Activated T-cell treated with anti-CD3 and anti-CD28 coated beads for 4 hours (primary cell): Measurements from ENCODE around the gene KRT38.
A peak's percentile ranks its signal among the peaks of the same experiment; 100 is the strongest.
"Not testable (repeated sequence)": the region's sequence is repeated elsewhere in the genome, so short reads cannot be mapped to it uniquely, and the experiment has no call there.

Experiments
- DNase-seq: peaks from one replicate; pipeline ENCODE4 v3.0.0-alpha.2; 2020

The KRT38 gene

GRCh38 chr17:41420134-41420533 is 20.6 kb downstream of the KRT38 start:
- DNase-seq = no peak

DNA sequence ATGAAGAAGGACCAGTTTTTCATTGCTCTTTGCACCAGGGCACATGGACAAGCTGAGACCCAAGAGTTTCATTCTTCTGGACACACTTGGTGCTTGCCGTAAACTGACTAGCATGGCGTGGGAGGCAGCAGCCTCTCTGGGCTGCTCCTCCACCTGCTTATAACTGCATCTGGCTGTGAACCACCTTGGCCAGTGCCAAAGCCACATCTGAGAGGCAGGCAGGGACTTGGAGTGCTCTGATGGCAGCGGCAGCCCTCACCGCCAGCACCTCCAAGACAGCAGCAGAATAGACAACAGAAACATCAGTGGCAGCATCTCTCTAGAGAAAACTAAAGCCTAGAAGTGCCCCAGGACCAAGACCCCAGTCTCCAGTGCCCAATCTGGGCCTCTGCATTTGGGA is 21.1 kb downstream of the KRT38 start:
- DNase-seq = no peak

DNA sequence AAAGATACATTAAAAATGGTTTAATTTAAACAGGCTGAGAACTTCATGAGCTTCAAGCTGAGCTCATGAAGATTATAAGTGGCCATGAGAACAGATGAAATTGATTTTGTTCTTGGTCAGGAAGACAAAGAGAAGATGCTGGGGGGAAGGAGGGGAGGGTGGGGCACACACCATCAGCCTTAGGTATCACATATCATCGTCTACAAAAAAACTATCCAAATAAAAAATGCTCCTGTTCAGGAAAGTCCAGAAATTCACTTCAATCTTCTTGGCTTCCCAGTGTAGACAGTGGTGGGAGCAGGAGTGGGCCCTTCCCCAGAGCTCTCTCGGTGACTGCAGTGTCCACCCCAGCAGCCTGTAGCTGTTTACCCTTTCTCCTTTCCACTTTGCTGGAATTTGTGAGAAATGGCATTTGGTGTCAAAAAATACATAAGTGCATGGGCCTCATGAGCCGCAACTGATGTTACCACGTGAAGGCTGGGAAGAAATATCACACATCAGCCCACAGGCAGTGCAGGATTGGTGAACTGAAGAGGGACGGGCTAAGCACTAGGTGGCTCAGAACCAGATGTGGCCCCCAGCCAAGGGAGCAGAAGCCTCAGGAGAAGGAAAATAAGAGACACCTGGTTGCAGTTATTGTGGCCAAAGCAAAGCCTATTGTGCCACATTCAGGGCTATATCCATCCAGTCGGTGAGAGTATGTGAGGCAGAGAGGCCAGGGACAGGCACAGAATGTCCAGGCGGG is 22.5 kb downstream of the KRT38 start:
- no peak for DNase-seq

- DNase-seq = no peak
Measured at GRCh38 chr17:41417576-41418015, 23.2 kb downstream of the KRT38 start.

GRCh38 chr17:41417127-41417526 is 23.7 kb downstream of the KRT38 start:
- DNase-seq = no peak

DNA sequence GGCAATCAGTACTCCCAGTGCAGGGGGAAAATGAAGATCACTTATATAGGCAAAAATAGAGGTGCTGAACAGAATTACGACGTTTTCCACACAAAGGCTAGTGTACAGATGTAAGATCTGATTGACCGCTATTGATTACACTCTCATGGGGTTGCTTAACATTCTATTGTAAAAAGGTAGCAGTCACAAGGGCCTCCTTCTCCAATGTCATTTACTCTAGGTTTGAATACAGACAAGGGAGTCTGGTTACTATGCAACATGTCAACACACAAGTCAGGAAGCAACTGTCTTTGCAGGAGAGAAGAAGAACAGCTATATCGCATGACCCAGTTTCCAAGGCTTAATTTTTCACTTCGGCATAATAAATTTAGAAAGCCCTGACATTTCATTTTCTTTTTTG is 24.3 kb downstream of the KRT38 start:
- no peak for DNase-seq

DNA sequence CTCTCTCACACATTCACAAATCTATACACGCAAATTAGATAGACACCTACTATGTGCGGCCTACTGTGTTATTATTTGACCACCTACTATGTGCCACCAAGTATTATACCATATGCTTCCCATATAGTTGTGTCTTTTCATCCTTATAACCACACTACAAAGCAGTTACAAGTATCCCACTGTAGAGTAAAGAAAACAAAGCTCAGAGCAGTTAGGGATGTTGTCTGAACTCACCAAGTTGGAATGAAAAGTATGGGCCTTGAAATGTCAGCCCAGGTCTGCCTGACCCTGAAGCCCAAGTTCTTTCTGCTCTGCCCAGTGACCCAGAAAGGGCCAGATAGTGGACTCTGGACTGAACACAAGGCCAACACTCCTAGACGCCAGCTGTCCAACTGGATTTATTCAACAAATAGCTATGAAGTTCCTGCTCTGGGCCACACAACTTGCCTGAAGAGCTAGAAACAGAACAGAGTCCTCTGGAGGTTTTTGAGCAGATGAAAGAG is 24.9 kb downstream of the KRT38 start:
- DNase-seq = no peak

DNA sequence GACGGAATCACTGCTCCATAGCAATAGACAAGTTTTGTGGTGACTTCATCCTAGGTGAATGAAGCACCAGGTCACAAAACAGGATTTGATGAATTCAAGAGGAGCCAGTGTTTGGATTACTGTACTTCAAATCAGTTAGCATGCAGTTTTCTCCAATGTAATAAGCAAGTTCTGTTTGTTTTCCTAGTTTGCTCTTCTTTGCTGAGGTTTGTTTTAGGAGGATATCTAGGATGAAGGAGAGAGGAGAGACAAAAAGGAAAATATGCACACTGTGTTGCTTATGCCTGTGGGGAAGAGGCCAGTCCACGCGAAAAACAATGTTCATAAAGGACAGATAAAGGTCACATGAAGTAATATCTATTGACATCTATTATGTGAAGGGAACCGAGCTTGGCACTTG is 25.4 kb downstream of the KRT38 start:
- DNase-seq = no peak

- no peak for DNase-seq
Measured at GRCh38 chr17:41413982-41414381, 26.8 kb downstream of the KRT38 start.

GRCh38 chr17:41413353-41413957 is 27.3 kb downstream of the KRT38 start:
- no peak for DNase-seq

DNA sequence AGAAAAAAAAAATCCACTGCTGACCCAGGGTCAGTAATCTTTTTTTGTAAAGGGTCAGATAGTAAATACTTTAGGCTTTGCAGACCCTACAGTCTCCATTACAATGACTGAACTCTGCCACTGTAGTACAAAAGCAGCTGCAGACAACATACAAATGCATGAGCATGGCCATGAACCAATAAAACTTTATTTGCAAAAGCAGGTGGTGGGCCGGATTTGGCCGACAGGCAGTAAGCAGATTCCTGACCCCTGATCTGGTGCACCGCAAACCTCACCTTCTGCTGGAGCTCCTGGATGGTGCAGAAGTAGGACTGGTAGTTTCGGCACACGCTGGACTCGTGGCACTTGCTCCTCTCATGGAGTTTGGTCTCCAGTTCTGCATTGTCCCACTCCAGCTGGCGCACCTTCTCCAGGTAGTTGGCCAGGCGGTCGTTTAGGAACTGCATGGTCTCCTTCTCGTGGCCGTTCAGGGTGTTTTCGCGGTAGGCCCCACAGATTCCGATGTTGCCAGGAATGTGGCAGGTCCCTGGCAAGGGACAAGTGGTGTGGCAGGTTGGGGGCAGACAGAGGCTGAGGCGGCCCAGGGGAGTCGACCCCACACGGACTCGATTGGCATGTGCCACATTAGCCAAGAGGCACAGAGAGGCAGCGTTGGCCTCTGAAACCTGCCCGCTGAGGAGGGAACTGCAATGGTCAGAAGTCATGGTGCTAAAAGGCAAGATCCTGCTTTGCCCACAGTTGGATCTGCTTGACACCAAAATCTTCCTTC is 29.5 kb downstream of the KRT38 start:
- no peak for DNase-seq

- DNase-seq = no peak
Measured at GRCh38 chr17:41407226-41407625, 33.6 kb downstream of the KRT38 start.

DNA sequence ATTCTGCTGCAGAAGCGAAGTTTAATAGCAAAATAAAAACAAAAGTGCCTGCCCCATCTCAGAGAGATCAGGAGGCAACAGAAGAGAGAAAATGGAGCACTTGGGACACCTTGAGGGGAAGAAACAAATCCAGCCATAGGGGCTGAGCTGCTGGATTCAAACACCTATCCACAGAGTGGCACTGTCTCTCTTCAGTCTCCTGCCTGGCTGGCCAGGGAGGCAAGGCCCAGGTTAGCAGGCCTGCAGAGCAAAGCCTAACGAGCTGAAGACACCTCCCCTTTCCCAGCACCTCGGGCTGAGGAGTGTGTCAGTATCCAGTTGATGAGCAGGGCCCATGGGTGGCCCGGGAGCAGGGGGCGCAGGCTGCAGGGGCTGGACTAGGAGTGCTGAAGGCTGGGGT is 34.6 kb downstream of the KRT38 start:
- no peak for DNase-seq

DNA sequence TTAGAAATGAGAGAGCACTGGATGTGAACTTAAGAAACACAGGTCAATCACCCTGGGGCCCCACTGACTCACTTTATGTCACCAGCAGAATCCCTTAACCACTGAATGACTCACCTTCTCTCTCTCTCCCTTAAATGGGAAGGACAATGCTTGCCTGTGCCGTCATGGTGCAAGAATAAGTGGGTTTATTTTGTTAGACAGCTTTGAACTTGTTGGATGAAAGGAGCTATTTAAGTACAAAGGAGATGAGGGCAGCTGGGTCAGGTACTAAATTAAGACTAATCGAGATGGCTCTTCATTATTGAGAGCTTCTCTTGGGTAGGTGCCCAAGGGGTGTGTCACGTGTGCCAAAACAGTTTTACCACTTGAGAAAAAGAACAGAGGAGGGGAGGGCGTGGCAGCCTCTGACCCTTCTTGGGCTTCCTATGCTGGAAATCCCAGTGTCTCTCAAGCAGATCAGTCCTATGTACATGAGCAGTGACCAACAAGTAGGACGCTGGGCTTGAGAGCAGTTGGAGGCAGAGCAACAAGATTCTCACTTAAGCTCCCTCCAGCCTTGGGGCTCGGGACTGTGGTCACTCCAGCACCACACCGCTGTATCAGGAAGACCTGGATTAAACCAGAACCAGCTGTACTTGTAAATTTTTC is 36.6 kb downstream of the KRT38 start:
- DNase-seq = peak; percentile 3

- DNase-seq = no peak
Measured at GRCh38 chr17:41403404-41404023, 37.3 kb downstream of the KRT38 start.

DNA sequence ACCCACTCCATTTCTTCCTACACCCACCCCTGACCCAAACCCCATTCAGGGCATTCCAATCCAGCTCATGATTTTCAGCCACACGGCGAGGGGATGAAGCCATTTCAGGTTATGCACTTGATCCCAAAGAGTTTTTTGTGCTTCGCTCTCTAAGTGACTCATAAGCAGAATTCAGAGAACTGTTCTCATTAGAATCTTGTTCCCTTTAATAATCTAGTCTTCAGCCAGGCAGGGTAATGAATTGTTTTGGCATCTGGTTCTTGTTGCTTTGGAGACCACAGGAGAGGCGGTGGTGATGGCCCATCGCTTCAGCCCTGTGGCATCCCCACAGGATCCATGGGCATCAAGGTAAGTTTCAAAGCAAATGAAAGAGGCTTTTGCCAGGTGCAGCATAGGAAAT is 38.6 kb downstream of the KRT38 start:
- no peak for DNase-seq

- no peak for DNase-seq
Measured at GRCh38 chr17:41396996-41397660, 43.7 kb downstream of the KRT38 start, which contains the start of gene KRT31. KRT31 (minus strand) TSS chr17:41397608; CDS start chr17:41397539, 69 bp downstream.

- no peak for DNase-seq
Measured at GRCh38 chr17:41396340-41396739, 44.4 kb downstream of the KRT38 start.

- DNase-seq = no peak
Measured at GRCh38 chr17:41395611-41396010, 45.2 kb downstream of the KRT38 start.

GRCh38 chr17:41395044-41395443 is 45.7 kb downstream of the KRT38 start:
- not testable (repeated sequence) for DNase-seq

DNA sequence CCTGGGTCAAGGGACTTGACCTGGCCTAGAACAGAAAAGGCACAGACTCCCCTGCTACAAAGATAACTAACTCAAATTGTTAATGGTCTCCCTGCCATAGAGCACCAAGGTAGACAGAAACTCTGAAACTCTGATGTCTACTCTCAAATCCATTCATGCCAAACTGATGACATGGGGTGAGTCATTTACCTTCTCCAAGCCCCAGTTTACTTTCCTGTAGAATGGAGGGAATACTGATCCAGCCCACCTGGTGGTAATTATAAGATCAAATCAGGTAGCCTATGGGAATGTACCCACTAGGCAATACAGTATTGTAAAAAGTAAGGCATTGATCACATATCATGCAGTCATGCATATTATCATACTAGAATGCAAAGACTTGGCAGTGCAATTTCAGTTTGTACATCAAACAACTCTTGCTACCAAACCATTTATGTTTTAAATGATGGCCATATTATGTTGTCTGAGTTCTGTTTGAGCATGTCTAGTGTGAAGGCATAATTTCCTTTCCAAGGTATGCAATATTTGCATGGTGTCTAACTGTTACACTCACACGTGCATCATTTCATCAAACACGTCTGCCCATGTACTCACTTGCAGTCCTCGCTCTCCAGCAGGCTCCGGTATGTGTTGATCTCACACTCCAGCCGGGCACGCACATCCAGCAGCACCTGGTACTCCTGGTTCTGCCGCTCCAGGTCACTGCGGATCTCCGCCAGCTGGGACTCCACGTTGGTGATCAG is 46.4 kb downstream of the KRT38 start:
- no peak for DNase-seq
